ENCODE measurements around the gene GNAL. TPM values are rescaled to one million over a fixed set of nuclear protein-coding genes. Genes with fewer than 3 reads are reported as not detected.

The GNAL gene
- total RNA-seq, 2 experiments from 2014 or later: not detected

DNA sequence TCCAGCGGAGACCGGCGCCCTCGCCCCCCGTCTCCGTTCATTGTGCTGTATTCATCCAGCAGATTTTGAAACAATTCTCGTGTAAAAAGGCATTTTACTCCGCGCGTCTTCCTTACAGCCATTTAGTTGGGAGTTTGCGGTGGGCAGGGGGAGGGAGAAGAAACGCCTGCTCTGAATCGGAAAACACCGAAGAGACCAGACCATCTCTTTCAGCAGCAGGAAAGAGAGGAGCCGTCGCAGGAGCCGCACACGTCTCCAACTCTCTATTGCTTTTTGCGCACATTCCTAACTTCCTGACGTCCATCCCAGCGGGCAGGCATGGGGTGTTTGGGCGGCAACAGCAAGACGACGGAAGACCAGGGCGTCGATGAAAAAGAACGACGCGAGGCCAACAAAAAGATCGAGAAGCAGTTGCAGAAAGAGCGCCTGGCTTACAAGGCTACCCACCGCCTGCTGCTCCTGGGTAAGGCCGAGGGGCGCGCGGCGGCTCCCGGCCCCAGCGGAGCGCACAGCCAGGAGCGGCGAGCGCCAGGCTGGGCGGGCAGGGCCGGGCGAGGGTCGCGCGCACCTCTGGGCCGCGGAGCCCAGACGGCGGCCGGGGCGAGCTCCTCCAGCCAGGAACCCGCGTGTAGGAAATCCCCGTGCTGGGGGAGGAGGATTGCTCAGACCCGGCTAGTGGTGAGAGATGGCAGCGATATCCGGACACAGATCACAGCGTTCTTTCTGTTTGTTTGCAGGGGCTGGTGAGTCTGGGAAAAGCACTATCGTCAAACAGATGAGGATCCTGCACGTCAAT, 63.2 kb downstream of the GNAL start:
- peaks cover 47% of the 10 kb centered on the region for H3K27me3 Mint-ChIP-seq (ENCODE audit: low read depth)
- DNase-seq (no peak), ATAC-seq (peak; percentile 73)
- CTCF ChIA-PET: no interaction called here
- H3K9me3 Mint-ChIP-seq (ENCODE audit: insufficient read depth): no peaks in the 10 kb centered on the region
- peaks cover 5% of the 10 kb centered on the region for H3K4me1 Mint-ChIP-seq (ENCODE audit: low read depth)
- H3K36me3 Mint-ChIP-seq (ENCODE audit: low read depth): no peaks in the 10 kb centered on the region
- no peak overlapping the region for H3K27ac Mint-ChIP-seq
- peak overlapping the region; percentile 58 for H3K4me3 Mint-ChIP-seq
- POLR2A ChIA-PET: no interaction called here

DNA sequence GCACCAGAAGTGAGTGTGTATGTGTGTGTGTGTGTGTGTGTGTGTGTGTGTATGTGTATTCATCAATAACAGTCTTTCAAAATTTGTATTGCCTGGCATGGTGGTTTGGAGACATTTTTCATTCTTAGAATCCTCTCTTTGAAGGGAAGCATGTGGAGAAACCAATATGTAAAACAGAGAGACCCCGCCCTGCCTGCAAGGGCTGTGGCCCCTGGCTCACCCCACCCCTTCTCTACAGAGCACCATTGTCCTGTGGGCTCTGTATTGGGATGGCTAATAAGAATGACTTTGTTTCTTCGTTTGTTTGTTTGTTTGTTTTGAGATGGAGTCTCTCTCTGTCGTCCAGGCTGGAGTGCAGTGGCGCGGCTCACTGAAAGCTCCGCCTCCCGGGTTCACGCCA, 65.9 kb downstream of the GNAL start:
- no peaks in the 10 kb centered on the region for H3K36me3 Mint-ChIP-seq (ENCODE audit: low read depth)
- DNase-seq: no peak
- ChIA-PET POLR2A (no interaction called here), CTCF (no interaction called here)
- H3K27ac Mint-ChIP-seq: no peak overlapping the region
- H3K9me3 Mint-ChIP-seq (ENCODE audit: insufficient read depth): no peaks in the 10 kb centered on the region
- no peak overlapping the region for H3K4me3 Mint-ChIP-seq
- ATAC-seq: no peak
- H3K4me1 Mint-ChIP-seq (ENCODE audit: low read depth): peaks cover 5% of the 10 kb centered on the region
- peaks cover 48% of the 10 kb centered on the region for H3K27me3 Mint-ChIP-seq (ENCODE audit: low read depth)

- Mint-ChIP-seq H3K9me3 (ENCODE audit: insufficient read depth) (no peaks in the 10 kb centered on the region), H3K27me3 (ENCODE audit: low read depth) (peaks cover 33% of the 10 kb centered on the region), H3K36me3 (ENCODE audit: low read depth) (no peaks in the 10 kb centered on the region), H3K4me3 (no peak overlapping the region), H3K4me1 (ENCODE audit: low read depth) (peaks cover 2% of the 10 kb centered on the region), H3K27ac (no peak overlapping the region)
- ATAC-seq (no peak), DNase-seq (no peak)
- ChIA-PET POLR2A (no interaction called here), CTCF (no interaction called here)
Observed at GRCh38 chr18:11757084-11757590, 68.1 kb downstream of the GNAL start.

DNA sequence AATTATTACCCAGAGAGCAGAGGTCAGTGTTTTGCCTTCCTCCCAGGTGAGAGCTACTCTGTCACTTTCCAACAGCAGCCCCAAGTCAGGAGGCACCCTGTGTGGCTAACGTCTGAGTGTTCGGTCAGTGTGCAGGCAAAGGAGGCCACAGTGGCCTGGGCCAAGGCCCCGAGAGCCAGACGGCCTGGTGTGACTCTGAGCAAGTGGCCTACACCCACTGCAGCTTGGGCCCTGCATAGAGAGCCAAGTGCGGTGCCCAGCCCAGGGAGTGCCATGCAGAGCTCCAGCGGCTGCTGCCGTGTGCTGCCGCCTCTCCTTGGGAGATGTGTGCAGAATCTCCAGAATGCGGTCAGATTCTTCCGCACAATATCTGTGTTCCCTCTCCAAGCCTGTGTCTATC, 70.4 kb downstream of the GNAL start:
- no peaks in the 10 kb centered on the region for H3K9me3 Mint-ChIP-seq (ENCODE audit: insufficient read depth)
- ATAC-seq: no peak
- POLR2A ChIA-PET: no interaction called here

GRCh38 chr18:11760498-11761167, 71.6 kb downstream of the GNAL start:
- H3K36me3 Mint-ChIP-seq (ENCODE audit: low read depth): no peaks in the 10 kb centered on the region
- DNase-seq (no peak), ATAC-seq (no peak)
- H3K4me1 Mint-ChIP-seq (ENCODE audit: low read depth): no peaks in the 10 kb centered on the region
- ChIA-PET POLR2A (no interaction called here), CTCF (no interaction called here)
- H3K27me3 Mint-ChIP-seq (ENCODE audit: low read depth): peaks cover 15% of the 10 kb centered on the region
- H3K27ac Mint-ChIP-seq: no peak overlapping the region
- H3K4me3 Mint-ChIP-seq: no peak overlapping the region
- H3K9me3 Mint-ChIP-seq (ENCODE audit: insufficient read depth): no peaks in the 10 kb centered on the region

More for the DNA sequence above, 70.4 kb downstream of the GNAL start:
- H3K36me3 Mint-ChIP-seq (ENCODE audit: low read depth): no peaks in the 10 kb centered on the region
- H3K4me1 Mint-ChIP-seq (ENCODE audit: low read depth): no peaks in the 10 kb centered on the region
- CTCF ChIA-PET: no interaction called here
- H3K27me3 Mint-ChIP-seq (ENCODE audit: low read depth): peaks cover 22% of the 10 kb centered on the region
- DNase-seq: no peak
- no peak overlapping the region for H3K4me3 Mint-ChIP-seq
- no peak overlapping the region for H3K27ac Mint-ChIP-seq

GRCh38 chr18:11761553-11761952, 72.5 kb downstream of the GNAL start:
- POLR2A ChIA-PET: no interaction called here
- no peaks in the 10 kb centered on the region for H3K9me3 Mint-ChIP-seq (ENCODE audit: insufficient read depth)
- H3K4me1 Mint-ChIP-seq (ENCODE audit: low read depth): no peaks in the 10 kb centered on the region
- CTCF ChIA-PET: no interaction called here
- no peak overlapping the region for H3K4me3 Mint-ChIP-seq
- no peak for ATAC-seq
- no peak overlapping the region for H3K27ac Mint-ChIP-seq
- no peaks in the 10 kb centered on the region for H3K36me3 Mint-ChIP-seq (ENCODE audit: low read depth)
- H3K27me3 Mint-ChIP-seq (ENCODE audit: low read depth): peaks cover 13% of the 10 kb centered on the region
- no peak for DNase-seq

DNA sequence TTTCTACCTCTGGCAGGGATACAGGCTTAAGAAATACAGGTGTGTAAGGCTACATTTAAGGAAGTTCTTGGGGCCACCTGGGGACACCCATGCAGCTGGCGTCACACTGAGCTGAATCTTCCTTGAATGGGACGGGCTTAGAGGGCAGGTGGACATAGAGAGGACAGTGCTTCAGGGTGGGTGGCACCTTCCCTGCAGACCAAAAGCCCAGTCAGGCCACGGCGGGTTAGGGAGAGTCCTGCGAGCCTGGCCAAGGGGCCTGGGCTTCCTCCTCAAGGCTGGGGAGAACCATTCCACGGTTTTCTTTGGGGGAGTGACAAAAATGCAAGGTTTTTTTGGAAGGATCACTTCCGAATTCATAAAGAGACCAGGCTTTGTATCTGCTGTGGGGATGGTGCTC, 73.4 kb downstream of the GNAL start:
- ChIA-PET CTCF (no interaction called here), POLR2A (no interaction called here)
- Mint-ChIP-seq H3K9me3 (ENCODE audit: insufficient read depth) (no peaks in the 10 kb centered on the region), H3K4me1 (ENCODE audit: low read depth) (no peaks in the 10 kb centered on the region), H3K27ac (no peak overlapping the region), H3K36me3 (ENCODE audit: low read depth) (no peaks in the 10 kb centered on the region), H3K27me3 (ENCODE audit: low read depth) (peaks cover 8% of the 10 kb centered on the region), H3K4me3 (no peak overlapping the region)
- DNase-seq (no peak), ATAC-seq (no peak)

GRCh38 chr18:11767329-11767728, 78.3 kb downstream of the GNAL start:
- Mint-ChIP-seq H3K27me3 (ENCODE audit: low read depth) (no peaks in the 10 kb centered on the region), H3K9me3 (ENCODE audit: insufficient read depth) (no peaks in the 10 kb centered on the region), H3K4me1 (ENCODE audit: low read depth) (no peaks in the 10 kb centered on the region), H3K36me3 (ENCODE audit: low read depth) (no peaks in the 10 kb centered on the region), H3K27ac (no peak overlapping the region), H3K4me3 (no peak overlapping the region)
- DNase-seq: no peak
- ChIA-PET POLR2A (no interaction called here), CTCF (no interaction called here)
- ATAC-seq: no peak

DNA sequence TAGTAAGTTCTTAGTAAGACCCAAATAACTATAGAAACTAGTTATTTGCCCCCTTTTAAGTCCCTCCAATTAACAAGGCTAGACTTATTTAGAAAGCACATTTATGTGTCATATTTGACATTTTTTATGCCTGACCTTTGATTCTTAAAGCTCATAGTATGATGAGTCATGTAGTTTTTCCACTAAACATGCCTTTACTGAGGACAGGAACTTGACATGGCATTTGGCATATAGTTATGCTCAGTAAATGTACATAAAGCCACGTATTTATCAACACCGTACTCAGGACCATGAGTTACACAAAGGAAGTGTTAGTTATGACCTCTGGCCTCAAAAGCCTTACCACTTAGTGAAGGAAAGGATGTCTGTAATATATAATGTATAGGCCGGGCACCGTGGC, 78.9 kb downstream of the GNAL start:
- Mint-ChIP-seq H3K9me3 (ENCODE audit: insufficient read depth) (no peaks in the 10 kb centered on the region), H3K27ac (no peak overlapping the region), H3K4me1 (ENCODE audit: low read depth) (no peaks in the 10 kb centered on the region), H3K27me3 (ENCODE audit: low read depth) (no peaks in the 10 kb centered on the region), H3K36me3 (ENCODE audit: low read depth) (no peaks in the 10 kb centered on the region), H3K4me3 (no peak overlapping the region)
- ATAC-seq (no peak), DNase-seq (no peak)
- CTCF ChIA-PET: no interaction called here
- POLR2A ChIA-PET: interaction anchor here (0.7 kb wide), 1 partner anchor 16 kb away, joined by 3 read pairs; no protein-coding TSS in a partner anchor

- no peak for DNase-seq
- H3K36me3 Mint-ChIP-seq (ENCODE audit: low read depth): no peaks in the 10 kb centered on the region
- no peaks in the 10 kb centered on the region for H3K4me1 Mint-ChIP-seq (ENCODE audit: low read depth)
- no peak overlapping the region for H3K27ac Mint-ChIP-seq
- peaks cover 2% of the 10 kb centered on the region for H3K27me3 Mint-ChIP-seq (ENCODE audit: low read depth)
- H3K9me3 Mint-ChIP-seq (ENCODE audit: insufficient read depth): no peaks in the 10 kb centered on the region
- ATAC-seq: no peak
- H3K4me3 Mint-ChIP-seq: no peak overlapping the region
- ChIA-PET CTCF (no interaction called here), POLR2A (no interaction called here)
Observed at GRCh38 chr18:11775436-11776174, 86.5 kb downstream of the GNAL start.

- DNase-seq: no peak
- no peak overlapping the region for H3K4me3 Mint-ChIP-seq
- peaks cover 4% of the 10 kb centered on the region for H3K27me3 Mint-ChIP-seq (ENCODE audit: low read depth)
- no peak overlapping the region for H3K27ac Mint-ChIP-seq
- H3K4me1 Mint-ChIP-seq (ENCODE audit: low read depth): no peaks in the 10 kb centered on the region
- ChIA-PET POLR2A (no interaction called here), CTCF (interaction anchor here (0.6 kb wide), 1 partner anchor 11 kb away, joined by 3 read pairs; no protein-coding TSS in a partner anchor)
- H3K9me3 Mint-ChIP-seq (ENCODE audit: insufficient read depth): no peaks in the 10 kb centered on the region
- no peaks in the 10 kb centered on the region for H3K36me3 Mint-ChIP-seq (ENCODE audit: low read depth)
- no peak for ATAC-seq
Observed at GRCh38 chr18:11780042-11780441, 91.0 kb downstream of the GNAL start.

- Mint-ChIP-seq H3K9me3 (ENCODE audit: insufficient read depth) (no peaks in the 10 kb centered on the region), H3K4me3 (no peak overlapping the region), H3K27ac (no peak overlapping the region), H3K36me3 (ENCODE audit: low read depth) (no peaks in the 10 kb centered on the region), H3K27me3 (ENCODE audit: low read depth) (peaks cover 8% of the 10 kb centered on the region), H3K4me1 (ENCODE audit: low read depth) (no peaks in the 10 kb centered on the region)
- POLR2A ChIA-PET: interaction anchor here (0.5 kb wide), 1 partner anchor 16 kb away, joined by 3 read pairs; no protein-coding TSS in a partner anchor
- ATAC-seq: no peak
- DNase-seq: no peak
- CTCF ChIA-PET: no interaction called here
Observed at GRCh38 chr18:11783716-11784331, 94.8 kb downstream of the GNAL start.
